ENCODE data around the gene MMP14.

The MMP14 gene

GRCh38 chr14:22861651-22862050 lies 25.3 kb downstream of the MMP14 start:
- no peak for DNase-seq (ENCODE audit: low read depth)

- DNase-seq (ENCODE audit: low read depth), result no peak
Measured at GRCh38 chr14:22864979-22865378, 28.6 kb downstream of the MMP14 start.

GRCh38 chr14:22865424-22866405 lies 29.3 kb downstream of the MMP14 start:
- no peak for DNase-seq (ENCODE audit: low read depth)

- no peak for DNase-seq (ENCODE audit: low read depth)
Measured at GRCh38 chr14:22866874-22867273, 30.5 kb downstream of the MMP14 start.

GRCh38 chr14:22870811-22871223 lies 34.4 kb downstream of the MMP14 start:
- no peak for DNase-seq (ENCODE audit: low read depth)

GRCh38 chr14:22871224-22872032 lies 35.0 kb downstream of the MMP14 start, which contains the start of gene LRP10:
Gene LRP10 (plus strand): TSS chr14:22871740. CDS start chr14:22872304, 564 bp downstream.
- peak; percentile 61 for DNase-seq (ENCODE audit: low read depth)

- peak; percentile 45 for DNase-seq (ENCODE audit: low read depth)
Measured at GRCh38 chr14:22872033-22872832, 35.8 kb downstream of the MMP14 start.

GRCh38 chr14:22872833-22873520 lies 36.6 kb downstream of the MMP14 start:
- no peak for DNase-seq (ENCODE audit: low read depth)

GRCh38 chr14:22875003-22875747 lies 38.8 kb downstream of the MMP14 start:
- DNase-seq (ENCODE audit: low read depth), result no peak

- DNase-seq (ENCODE audit: low read depth), result no peak
Measured at GRCh38 chr14:22875748-22876319, 39.4 kb downstream of the MMP14 start.

GRCh38 chr14:22877000-22877501 lies 40.7 kb downstream of the MMP14 start:
- no peak for DNase-seq (ENCODE audit: low read depth)

- DNase-seq (ENCODE audit: low read depth), result no peak
Measured at GRCh38 chr14:22878271-22879246, 42.2 kb downstream of the MMP14 start.

GRCh38 chr14:22882064-22882463 lies 45.7 kb downstream of the MMP14 start:
- DNase-seq (ENCODE audit: low read depth), result no peak

GRCh38 chr14:22882529-22883172 lies 46.3 kb downstream of the MMP14 start:
- peak; percentile 33 for DNase-seq (ENCODE audit: low read depth)

- no peak for DNase-seq (ENCODE audit: low read depth)
Measured at GRCh38 chr14:22883173-22883976, 47.0 kb downstream of the MMP14 start, which contains the start of gene REM2. Gene REM2 (plus strand): TSS chr14:22883222. CDS start chr14:22883288, 66 bp downstream.

- no peak for DNase-seq (ENCODE audit: low read depth)
Measured at GRCh38 chr14:22884076-22884737, 47.8 kb downstream of the MMP14 start.

Measured in stimulated activated CD8-positive, alpha-beta memory T cell treated with anti-CD3 and anti-CD28 coated beads, Interleukin-12 subunit alpha, Interleukin-12 subunit beta, amount 100 ng/mL, for 4 hours (primary cell).